Muscle of back (tissue), 11 donors: ENCODE results near the gene SLC12A8. TPM values are rescaled to one million over a fixed set of nuclear protein-coding genes. Genes with fewer than 3 reads are reported as not detected.

Experiments
- DNase-seq, 3 donors: peaks; one replicate each; pipeline versions ENCODE4 v3.0.0 to v3.0.0-alpha.2; 2013
- polyA plus RNA-seq, 10 donors: library from polyadenylated mRNA; unstranded; fragments of 120-200 nt; gene quantifications; one replicate each; pipeline ENCODE4 v1.2.1, GENCODE V29; 2013; ENCODE audit not compliant: insufficient read length in 10 of 10

Gene SLC12A8
- polyA plus RNA-seq, 10 donors = 0.38 to 1.4 (median 0.94) TPM

- DNase-seq = no peak
Observed at GRCh38 chr3:125214738-125215137, 2.2 kb upstream of the SLC12A8 start.

GRCh38 chr3:125213946-125214542 is 1.5 kb upstream of the SLC12A8 start:
- DNase-seq = peak in 1 of 3 donors; percentile 80

- DNase-seq = no peak
Observed at GRCh38 chr3:125213364-125213755, 812 bp upstream of the SLC12A8 start.

GRCh38 chr3:125212091-125212508 is 448 bp downstream of the SLC12A8 start:
- DNase-seq = peak in 1 of 3 donors; percentile 30

GRCh38 chr3:125211523-125212090 is 941 bp downstream of the SLC12A8 start:
- DNase-seq = no peak

- DNase-seq = no peak
Observed at GRCh38 chr3:125207949-125208568, 4.5 kb downstream of the SLC12A8 start.

GRCh38 chr3:125207507-125207906 is 5.0 kb downstream of the SLC12A8 start:
- no peak for DNase-seq

- no peak for DNase-seq
Observed at GRCh38 chr3:125206934-125207333, 5.6 kb downstream of the SLC12A8 start.

GRCh38 chr3:125203731-125204130 is 8.8 kb downstream of the SLC12A8 start:
- no peak for DNase-seq

- DNase-seq = no peak
Observed at GRCh38 chr3:125202197-125202596, 10.4 kb downstream of the SLC12A8 start.

- DNase-seq = no peak
Observed at GRCh38 chr3:125200731-125201139, 11.8 kb downstream of the SLC12A8 start.

- peak in 2 of 3 donors; percentile 45 to 47 for DNase-seq
Observed at GRCh38 chr3:125194849-125195601, 17.5 kb downstream of the SLC12A8 start.

- no peak for DNase-seq
Observed at GRCh38 chr3:125194061-125194848, 18.3 kb downstream of the SLC12A8 start.

- DNase-seq = no peak
Observed at GRCh38 chr3:125192190-125193035, 20.1 kb downstream of the SLC12A8 start.

- DNase-seq = no peak
Observed at GRCh38 chr3:125191730-125192129, 20.8 kb downstream of the SLC12A8 start.

- DNase-seq = no peak
Observed at GRCh38 chr3:125191256-125191655, 21.3 kb downstream of the SLC12A8 start.

GRCh38 chr3:125190786-125191185 is 21.8 kb downstream of the SLC12A8 start:
- no peak for DNase-seq

GRCh38 chr3:125189378-125190165 is 23.0 kb downstream of the SLC12A8 start:
- no peak for DNase-seq

GRCh38 chr3:125188955-125189354 is 23.6 kb downstream of the SLC12A8 start:
- DNase-seq = no peak

GRCh38 chr3:125187599-125187910 is 25.0 kb downstream of the SLC12A8 start:
- DNase-seq = no peak
